Trophoblast cell (in vitro differentiated cells and primary cell): ENCODE results near the gene CYTH3.
A peak's percentile ranks its signal among the peaks of the same experiment; 100 is the strongest.

Experiments
- DNase-seq, 2 donors: peaks; one replicate each; pipeline ENCODE4 v3.0.0-alpha.2; 2016
- H2AFZ ChIP-seq: 2 replicates; pipeline ENCODE4 v1.6.1; 2013; ENCODE audit warnings: low read length, moderate library complexity, mild to moderate bottlenecking; ENCODE audit not compliant: insufficient read depth, poor library complexity
- H2AK5ac ChIP-seq: 2 replicates; pipeline ENCODE4 v1.6.1; 2013; ENCODE audit warnings: mild to moderate bottlenecking, low read length
- H2BK120ac ChIP-seq: 2 replicates; pipeline ENCODE4 v1.6.1; 2013; ENCODE audit warnings: low read length, mild to moderate bottlenecking, moderate library complexity; ENCODE audit not compliant: insufficient read depth, poor library complexity
- H2BK12ac ChIP-seq: 2 replicates; pipeline ENCODE4 v1.6.1; 2013; ENCODE audit warnings: mild to moderate bottlenecking, low read length, moderate library complexity
- H2BK5ac ChIP-seq: 2 replicates; pipeline ENCODE4 v1.6.1; 2013; ENCODE audit warnings: low read length, low read depth, moderate library complexity, mild to moderate bottlenecking; ENCODE audit not compliant: poor library complexity
- H3K14ac ChIP-seq: 2 replicates; pipeline ENCODE4 v1.6.1; 2013; ENCODE audit warnings: mild to moderate bottlenecking, low read length
- H3K18ac ChIP-seq: 2 replicates; pipeline ENCODE4 v1.6.1; 2013; ENCODE audit warnings: mild to moderate bottlenecking, low read length
- H3K23ac ChIP-seq: 2 replicates; pipeline ENCODE4 v1.6.1; 2013; ENCODE audit warnings: low read length
- H3K27ac ChIP-seq: 2 replicates; pipeline ENCODE4 v1.5.1; 2013; ENCODE audit warnings: low read depth, mild to moderate bottlenecking, inconsistent platforms, low read length, moderate library complexity
- H3K27me3 ChIP-seq: 2 replicates; pipeline ENCODE4 v1.6.1; 2013; ENCODE audit warnings: inconsistent platforms, mild to moderate bottlenecking, low read length, moderate library complexity; ENCODE audit not compliant: insufficient read depth
- H3K36me3 ChIP-seq, 2 experiments: 1 replicate in 1 of 2; 2 replicates in 1 of 2; pipeline ENCODE4 v1.6.1; 2013; ENCODE audit warnings: low read length in 2 of 2, mild to moderate bottlenecking in 2 of 2, moderate library complexity in 1 of 2; ENCODE audit not compliant: insufficient read depth in 2 of 2, control insufficient read depth in 1 of 2
- H3K4ac ChIP-seq: 2 replicates; pipeline ENCODE4 v1.6.1; 2013; ENCODE audit warnings: low read depth, mild to moderate bottlenecking, low read length, moderate library complexity
- H3K4me1 ChIP-seq, 2 experiments: 1 replicate in 1 of 2; 2 replicates in 1 of 2; pipeline ENCODE4 v1.6.1; 2013; ENCODE audit warnings: low read length in 2 of 2, mild to moderate bottlenecking in 2 of 2, moderate library complexity in 1 of 2; ENCODE audit not compliant: insufficient read depth in 2 of 2, control insufficient read depth in 1 of 2
- H3K4me2 ChIP-seq: 2 replicates; pipeline ENCODE4 v1.6.1; 2013; ENCODE audit warnings: inconsistent platforms, mild to moderate bottlenecking, low read length, moderate library complexity
- H3K4me3 ChIP-seq: 2 replicates; pipeline ENCODE4 v1.5.1; 2013; ENCODE audit warnings: mild to moderate bottlenecking, low read depth, low read length, inconsistent platforms
- H3K79me1 ChIP-seq: one replicate; pipeline ENCODE4 v1.6.1; 2013; ENCODE audit warnings: low read length
- H3K79me2 ChIP-seq: 2 replicates; pipeline ENCODE4 v1.6.1; 2013; ENCODE audit warnings: low read length, mild to moderate bottlenecking; ENCODE audit not compliant: control insufficient read depth, insufficient read depth, poor library complexity
- H3K9ac ChIP-seq: 2 replicates; pipeline ENCODE4 v1.6.1; 2013; ENCODE audit warnings: mild to moderate bottlenecking, low read length
- H3K9me3 ChIP-seq: 2 replicates; pipeline ENCODE4 v1.6.1; 2013; ENCODE audit warnings: low read depth, mild to moderate bottlenecking, control low read depth, inconsistent platforms, low read length; ENCODE audit not compliant: insufficient read depth
- H4K12ac ChIP-seq: 2 replicates; pipeline ENCODE4 v1.6.1; 2013; ENCODE audit warnings: low read depth, mild to moderate bottlenecking, low read length, moderate library complexity
- H4K8ac ChIP-seq: 2 replicates; pipeline ENCODE4 v1.6.1; 2013; ENCODE audit warnings: low read depth, mild to moderate bottlenecking, low read length, moderate library complexity
- H4K91ac ChIP-seq: one replicate; pipeline ENCODE4 v1.6.1; 2013; ENCODE audit warnings: low read depth, mild to moderate bottlenecking, low read length, moderate library complexity
- WGBS: extraction: QIAGEN DNeasy Blood & Tissue Kit; methylation state at CpG from one replicate; pipeline ENCODE4 v1.1.7; 2013; ENCODE audit warnings: missing lambda C conversion rate; ENCODE audit not compliant: insufficient read length, insufficient coverage; ENCODE audit errors: extremely low coverage; 5-methylcytosine and 5-hydroxymethylcytosine counted together

CYTH3 gene

DNA sequence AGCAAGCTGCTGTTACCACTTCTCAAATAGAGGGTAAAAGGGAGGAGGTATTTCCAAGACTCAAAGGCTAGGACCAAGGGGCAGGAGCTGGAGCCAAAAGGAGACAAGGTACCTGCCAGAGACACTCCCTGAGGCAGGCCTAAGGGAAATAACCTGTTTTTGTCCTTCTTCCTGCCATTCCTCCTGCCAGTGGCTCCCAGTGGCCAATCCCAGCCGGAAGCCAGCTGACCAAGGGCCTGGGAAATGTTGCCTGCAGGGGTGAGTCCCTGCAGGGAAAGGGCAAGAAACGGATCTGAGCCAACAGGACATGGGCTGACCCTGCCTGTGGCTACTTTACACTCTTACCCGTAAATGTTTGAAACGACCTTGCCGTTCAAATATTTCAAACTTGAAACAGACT is 3.5 kb downstream of the CYTH3 start:
- no CpG with 5 or more reads among the region's 5 CpGs for WGBS
- peak; percentile 39 to 47 for DNase-seq
- no peak overlapping the region for H4K12ac ChIP-seq
- no peak overlapping the region for H2AFZ ChIP-seq
- H2BK5ac ChIP-seq = no peak overlapping the region
- no peak overlapping the region for H3K14ac ChIP-seq
- H3K23ac ChIP-seq = no peak overlapping the region
- peaks cover 9% of the 10 kb centered on the region for H3K79me1 ChIP-seq
- no peak overlapping the region for H2BK120ac ChIP-seq
- no peak overlapping the region for H4K91ac ChIP-seq
- H4K8ac ChIP-seq = no peak overlapping the region
- no peaks in the 10 kb centered on the region for H3K36me3 ChIP-seq
- H3K4me2 ChIP-seq = no peak overlapping the region
- peaks cover 9 to 11% of the 10 kb centered on the region in 2 experiments for H3K4me1 ChIP-seq
- H2BK12ac ChIP-seq = no peak overlapping the region
- H2AK5ac ChIP-seq = no peak overlapping the region
- H3K9ac ChIP-seq = no peak overlapping the region
- H3K4me3 ChIP-seq = no peak overlapping the region
- peak overlapping the region; percentile 46 for H3K18ac ChIP-seq
- H3K27ac ChIP-seq = no peak overlapping the region
- H3K27me3 ChIP-seq = no peaks in the 10 kb centered on the region
- no peak overlapping the region for H3K4ac ChIP-seq
- H3K9me3 ChIP-seq = no peaks in the 10 kb centered on the region
- peaks cover 6% of the 10 kb centered on the region for H3K79me2 ChIP-seq

DNA sequence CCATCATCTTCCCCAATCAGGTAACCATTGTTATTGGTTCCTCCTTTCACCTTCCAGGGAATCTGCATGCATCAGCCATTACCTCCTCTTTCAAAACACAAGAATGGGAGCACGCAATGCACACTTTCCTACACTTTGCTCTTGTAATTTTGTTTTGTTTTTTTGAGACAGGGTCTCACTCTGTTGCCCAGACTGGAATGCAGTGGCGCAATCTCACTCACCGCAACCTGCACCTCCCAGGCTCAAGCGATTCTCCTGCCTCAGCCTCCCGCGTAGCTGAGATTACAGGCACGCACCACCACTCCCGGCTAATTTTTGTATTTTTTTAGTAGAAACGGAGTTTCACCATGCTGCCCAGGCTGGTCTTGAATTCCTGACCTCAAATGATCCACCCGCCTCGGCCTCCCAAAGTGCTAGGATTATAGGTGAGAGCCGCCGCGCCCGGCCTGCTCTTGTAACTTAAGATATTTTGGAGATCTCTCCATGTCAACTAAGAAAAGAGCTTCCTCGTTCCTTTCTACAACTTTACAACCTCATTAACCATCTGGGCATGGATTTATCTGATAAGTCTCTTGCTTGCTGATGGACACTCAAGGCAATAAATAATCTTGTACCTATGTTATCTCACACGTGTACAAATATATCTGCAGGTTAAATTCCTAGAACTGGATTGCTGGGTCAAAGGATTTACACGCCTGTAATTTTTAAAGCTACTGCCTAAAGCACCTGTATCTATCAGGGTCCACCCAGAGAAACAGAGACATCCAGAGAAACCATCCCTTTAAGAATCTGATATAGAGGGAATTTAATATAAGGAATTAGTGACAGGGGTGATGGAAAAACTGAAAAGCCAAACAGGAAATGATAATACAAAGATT is 4.2 kb downstream of the CYTH3 start:
- H3K4ac ChIP-seq = no peak overlapping the region
- no CpG with 5 or more reads among the region's 18 CpGs for WGBS

DNA sequence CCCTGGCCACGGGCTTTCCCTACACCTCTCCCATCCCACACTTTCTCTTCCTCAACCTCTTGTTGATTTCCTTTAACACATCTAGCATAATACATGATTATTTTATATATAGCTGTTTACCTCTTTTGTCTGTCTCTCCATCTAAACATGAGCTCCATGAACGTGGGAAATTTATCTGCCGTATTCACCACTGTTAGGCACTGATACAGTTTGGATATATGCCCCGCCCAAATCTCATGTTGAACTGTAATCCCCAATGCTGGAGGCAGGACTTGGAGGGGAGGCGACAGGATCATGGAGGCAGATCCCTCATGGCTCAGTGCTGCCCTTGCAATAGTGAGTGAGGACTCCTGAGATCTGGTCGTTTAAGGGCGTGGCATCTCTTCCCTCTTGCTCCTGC is 5.7 kb downstream of the CYTH3 start:
- H3K9me3 ChIP-seq = no peaks in the 10 kb centered on the region
- H2BK12ac ChIP-seq = no peak overlapping the region
- DNase-seq = no peak
- no peak overlapping the region for H3K4me2 ChIP-seq
- no peak overlapping the region for H3K18ac ChIP-seq
- H3K79me1 ChIP-seq = peaks cover 2% of the 10 kb centered on the region
- peaks cover 3% of the 10 kb centered on the region for H3K79me2 ChIP-seq
- no peak overlapping the region for H2BK5ac ChIP-seq
- H4K91ac ChIP-seq = no peak overlapping the region
- no CpG with 5 or more reads among the region's 7 CpGs for WGBS
- no peak overlapping the region for H2BK120ac ChIP-seq
- no peak overlapping the region for H3K23ac ChIP-seq
- no peak overlapping the region for H3K4ac ChIP-seq
- H3K4me3 ChIP-seq = peak overlapping the region; percentile 12
- H3K36me3 ChIP-seq = no peaks in the 10 kb centered on the region
- no peak overlapping the region for H3K9ac ChIP-seq
- no peak overlapping the region for H3K27ac ChIP-seq
- H2AFZ ChIP-seq = no peak overlapping the region
- no peak overlapping the region for H2AK5ac ChIP-seq
- no peak overlapping the region for H4K12ac ChIP-seq
- H3K27me3 ChIP-seq = no peaks in the 10 kb centered on the region
- peaks cover 5 to 11% of the 10 kb centered on the region in 2 experiments for H3K4me1 ChIP-seq
- no peak overlapping the region for H4K8ac ChIP-seq
- H3K14ac ChIP-seq = no peak overlapping the region

More for the DNA sequence above, 4.2 kb downstream of the CYTH3 start:
- Histone ChIP-seq H3K79me1 (peaks cover 9% of the 10 kb centered on the region), H3K79me2 (peaks cover 6% of the 10 kb centered on the region), H3K4me3 (no peak overlapping the region), H3K18ac (no peak overlapping the region), H3K14ac (no peak overlapping the region), H4K12ac (no peak overlapping the region), H2BK12ac (no peak overlapping the region), H3K9ac (no peak overlapping the region), H3K27ac (no peak overlapping the region), H3K23ac (no peak overlapping the region), H2AFZ (no peak overlapping the region), H4K8ac (no peak overlapping the region), H4K91ac (no peak overlapping the region), H3K9me3 (no peaks in the 10 kb centered on the region), H3K4me2 (no peak overlapping the region), H2AK5ac (no peak overlapping the region), H2BK120ac (no peak overlapping the region), H3K4me1 (peaks cover 9 to 11% of the 10 kb centered on the region in 2 experiments), H3K27me3 (no peaks in the 10 kb centered on the region), H2BK5ac (no peak overlapping the region), H3K36me3 (no peaks in the 10 kb centered on the region)
- peak; percentile 56 to 61 for DNase-seq

DNA sequence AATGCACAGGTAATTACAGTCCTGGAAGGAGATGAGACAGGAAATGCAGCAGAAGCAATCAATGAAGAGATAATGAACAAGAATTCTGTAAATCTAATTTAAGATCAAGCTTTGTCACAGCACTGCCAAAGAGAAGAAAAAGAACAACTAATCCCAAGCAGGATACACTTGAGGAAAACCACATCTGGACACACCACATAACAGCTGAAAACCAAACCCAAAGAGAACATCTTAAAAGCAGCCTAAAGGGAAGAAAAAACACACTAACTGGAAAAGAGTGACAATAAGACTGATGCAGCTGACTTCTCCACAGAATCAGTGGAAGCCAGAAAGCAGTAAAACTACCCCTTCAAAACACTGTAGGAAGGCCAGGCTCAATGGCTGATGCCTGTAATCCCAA is 10.2 kb downstream of the CYTH3 start:
- DNase-seq = no peak
- no peak overlapping the region for H3K18ac ChIP-seq
- no peak overlapping the region for H2AK5ac ChIP-seq
- H3K9me3 ChIP-seq = no peaks in the 10 kb centered on the region
- H3K4ac ChIP-seq = no peak overlapping the region
- no peak overlapping the region for H2AFZ ChIP-seq
- H3K27ac ChIP-seq = no peak overlapping the region
- no peak overlapping the region for H2BK12ac ChIP-seq
- H4K8ac ChIP-seq = no peak overlapping the region
- H3K36me3 ChIP-seq = no peaks in the 10 kb centered on the region
- no peak overlapping the region for H4K12ac ChIP-seq
- no peak overlapping the region for H3K14ac ChIP-seq
- H3K79me1 ChIP-seq = no peaks in the 10 kb centered on the region
- no peak overlapping the region for H3K9ac ChIP-seq
- H2BK120ac ChIP-seq = no peak overlapping the region
- no peaks in the 10 kb centered on the region for H3K27me3 ChIP-seq
- H3K23ac ChIP-seq = no peak overlapping the region
- no peaks in the 10 kb centered on the region for H3K4me1 ChIP-seq
- no peaks in the 10 kb centered on the region for H3K79me2 ChIP-seq
- no peak overlapping the region for H4K91ac ChIP-seq
- H3K4me2 ChIP-seq = no peak overlapping the region
- H2BK5ac ChIP-seq = no peak overlapping the region
- no peak overlapping the region for H3K4me3 ChIP-seq
